NCI-H774 (cell line): ENCODE measurements around the gene TCF19.
A peak's percentile ranks its signal among the peaks of the same experiment; 100 is the strongest.
"Not testable (repeated sequence)": the region's sequence is repeated elsewhere in the genome, so short reads cannot be mapped to it uniquely, and the experiment has no call there.

Experiments used
- DNase-seq: peaks from one replicate; lab custom pipeline; 2025; lab: John Stamatoyannopoulos, UW

TCF19 gene

DNA sequence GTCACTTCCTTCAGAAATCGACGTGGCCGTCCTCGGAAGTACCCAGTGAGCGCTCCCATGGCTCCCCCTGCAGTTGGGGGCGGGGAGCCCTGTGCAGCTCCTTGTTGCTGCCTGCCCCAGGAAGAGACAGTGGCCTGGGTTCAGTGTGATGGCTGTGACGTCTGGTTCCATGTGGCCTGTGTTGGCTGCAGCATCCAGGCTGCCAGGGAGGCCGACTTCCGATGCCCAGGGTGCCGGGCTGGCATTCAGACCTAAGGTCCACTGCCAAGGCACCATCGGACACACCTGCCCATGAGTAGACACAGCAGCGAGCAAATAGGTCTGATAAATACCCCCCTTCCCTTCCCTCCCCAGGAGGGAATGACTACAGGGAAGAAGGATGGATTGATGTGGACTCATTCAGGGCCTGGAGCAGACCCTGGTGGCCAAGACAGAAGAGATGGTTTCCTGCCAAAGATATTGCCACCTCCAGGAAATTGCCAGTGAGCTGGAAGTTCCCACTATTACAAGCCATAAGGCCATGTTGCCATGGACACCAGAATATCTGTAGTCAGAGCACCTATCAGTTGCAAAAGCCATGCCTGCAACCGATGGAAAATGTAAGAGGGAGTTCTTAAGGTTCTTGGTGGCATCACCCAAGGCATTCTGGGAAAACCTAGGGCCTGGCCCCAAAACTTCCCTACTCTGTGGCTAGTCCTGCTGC is 4.2 kb downstream of the TCF19 start:
- no peak for DNase-seq

DNA sequence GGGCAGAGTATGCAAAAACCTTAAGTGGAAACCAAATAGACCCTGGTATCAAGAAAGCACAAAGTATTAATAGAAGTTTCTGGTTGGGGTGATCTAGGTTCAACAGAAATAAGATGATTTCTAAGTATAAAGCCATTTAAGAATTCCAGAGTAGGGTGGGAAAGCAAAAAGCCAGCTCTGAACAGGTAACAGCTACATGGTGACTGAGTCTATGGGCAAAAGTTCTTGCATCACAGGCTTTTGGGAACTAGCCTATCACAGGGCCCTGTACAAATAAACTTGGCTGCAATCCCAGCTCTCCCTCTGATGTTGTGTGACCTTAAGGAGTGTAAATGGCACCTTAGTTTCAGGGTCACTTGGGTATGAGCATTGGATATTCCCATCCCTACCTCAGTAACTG is 5.5 kb downstream of the TCF19 start:
- no peak for DNase-seq

- DNase-seq = not testable (repeated sequence)
Observed at GRCh38 chr6:31164475-31165063, 6.2 kb downstream of the TCF19 start.

- DNase-seq = not testable (repeated sequence)
Observed at GRCh38 chr6:31165064-31165832, 6.9 kb downstream of the TCF19 start.

DNA sequence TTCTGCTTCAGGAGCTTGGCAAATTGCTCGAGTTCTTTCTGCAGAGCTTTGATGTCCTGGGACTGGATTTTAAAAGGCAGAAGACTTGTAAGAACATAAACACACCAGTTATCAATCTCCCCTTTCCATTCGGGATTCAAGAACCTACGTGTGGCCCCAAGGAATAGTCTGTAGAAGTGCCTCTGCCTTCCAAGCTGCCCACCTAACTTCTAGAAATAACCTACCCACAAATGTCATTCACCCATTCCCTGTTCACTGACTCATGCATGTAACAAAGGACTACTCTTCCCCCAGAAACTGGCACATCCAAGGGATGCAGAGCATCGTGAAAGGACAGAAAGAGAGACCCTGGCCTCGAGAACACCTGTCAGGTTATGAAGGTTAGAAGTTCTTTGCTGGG is 7.6 kb downstream of the TCF19 start:
- no peak for DNase-seq

DNA sequence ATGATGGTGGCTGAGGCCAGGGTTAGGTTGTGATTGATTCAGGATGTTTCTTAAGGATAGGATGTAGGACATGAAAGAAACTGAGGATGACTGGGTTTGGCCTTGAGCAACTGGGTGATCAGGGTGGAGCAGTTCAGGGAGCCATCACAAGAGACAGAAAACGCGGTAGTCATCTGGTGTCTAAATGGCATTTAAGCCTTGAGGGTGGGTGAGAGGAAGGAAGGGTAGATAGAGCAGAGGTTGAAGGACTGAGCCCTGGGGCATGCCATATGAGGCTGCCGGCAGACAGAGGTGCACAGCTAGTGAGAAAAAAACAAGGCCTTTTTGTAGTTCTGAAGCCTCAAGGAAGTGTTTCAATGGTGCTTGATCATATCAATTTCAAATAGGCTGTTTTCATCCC is 10.2 kb downstream of the TCF19 start:
- no peak for DNase-seq

DNA sequence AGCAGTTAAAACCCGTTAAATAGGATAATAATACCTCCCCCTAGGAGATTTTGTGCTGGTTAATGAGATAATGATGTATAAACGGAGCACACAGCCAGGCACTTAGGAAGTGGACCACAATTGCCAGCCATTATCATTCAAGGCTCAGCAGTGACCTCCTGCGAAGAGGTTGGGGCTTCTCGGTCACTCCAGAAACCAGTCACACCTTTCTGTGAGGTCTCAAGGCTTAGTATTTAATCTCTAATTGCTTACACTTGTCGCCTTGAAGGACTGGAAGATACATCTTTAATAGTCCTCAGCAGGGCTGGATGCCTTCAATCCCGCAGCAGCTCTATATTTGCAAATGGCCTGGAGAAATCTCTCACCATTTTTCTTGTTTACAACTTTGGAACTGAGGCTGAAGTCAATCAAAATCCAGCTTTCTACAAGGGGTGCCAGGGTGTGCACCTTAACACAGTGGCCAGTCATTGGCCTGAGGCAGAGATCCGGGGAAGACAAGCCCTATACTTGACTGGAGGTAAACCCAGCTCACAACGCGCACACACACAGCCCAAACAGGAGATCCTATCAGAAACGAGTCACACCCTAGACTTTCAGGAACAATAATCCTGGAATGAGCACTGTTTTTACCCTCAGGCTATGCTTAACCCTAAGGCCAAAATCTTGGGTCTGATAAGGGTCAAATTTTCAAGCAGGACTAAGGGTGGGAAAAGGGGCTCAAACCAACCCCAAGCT is 10.9 kb downstream of the TCF19 start:
- DNase-seq = no peak

- DNase-seq = not testable (repeated sequence)
Observed at GRCh38 chr6:31169858-31170599, 11.6 kb downstream of the TCF19 start.

DNA sequence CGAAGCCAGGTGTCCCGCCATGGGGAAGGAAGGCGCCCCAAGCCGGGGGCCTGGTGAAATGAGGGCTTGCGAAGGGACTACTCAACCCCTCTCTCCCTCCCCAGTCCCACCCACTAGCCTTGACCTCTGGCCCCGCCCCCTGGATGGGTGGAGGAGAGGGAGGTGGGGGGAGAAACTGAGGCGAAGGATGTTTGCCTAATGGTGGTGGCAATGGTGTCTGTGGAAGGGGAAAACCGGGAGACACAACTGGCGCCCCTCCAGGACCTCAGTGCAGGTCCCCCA is 12.2 kb downstream of the TCF19 start, which contains the start of gene POU5F1:
TSS of gene POU5F1 (minus strand) at position 83 of the 282 bp plus-strand sequence. CDS start at position 21, 62 bp downstream.
- no peak for DNase-seq

GRCh38 chr6:31170987-31171671 is 12.7 kb downstream of the TCF19 start:
- DNase-seq = no peak

GRCh38 chr6:31171931-31172905 is 13.8 kb downstream of the TCF19 start:
- DNase-seq = no peak

- no peak for DNase-seq
Observed at GRCh38 chr6:31172973-31173384, 14.6 kb downstream of the TCF19 start.

DNA sequence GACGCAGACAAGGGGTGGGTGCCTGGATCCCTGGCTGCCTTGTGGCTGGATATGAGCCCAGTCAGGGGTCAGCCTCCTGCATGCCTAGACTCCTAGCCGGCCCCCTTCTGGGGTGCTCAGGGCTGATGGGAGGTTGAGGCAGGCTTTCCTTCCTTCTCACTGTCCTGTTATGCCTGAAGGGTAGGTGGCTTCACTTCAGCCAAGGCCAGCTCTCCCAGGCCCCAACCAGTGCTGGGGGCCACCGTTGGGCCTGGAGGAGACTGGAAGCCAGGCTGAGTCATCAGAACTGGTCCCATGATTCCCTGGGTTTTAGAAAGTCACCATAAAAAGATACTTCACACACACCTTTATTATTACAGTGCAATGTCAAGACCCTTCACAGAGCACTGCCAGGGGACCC is 15.0 kb downstream of the TCF19 start:
- DNase-seq = no peak

DNA sequence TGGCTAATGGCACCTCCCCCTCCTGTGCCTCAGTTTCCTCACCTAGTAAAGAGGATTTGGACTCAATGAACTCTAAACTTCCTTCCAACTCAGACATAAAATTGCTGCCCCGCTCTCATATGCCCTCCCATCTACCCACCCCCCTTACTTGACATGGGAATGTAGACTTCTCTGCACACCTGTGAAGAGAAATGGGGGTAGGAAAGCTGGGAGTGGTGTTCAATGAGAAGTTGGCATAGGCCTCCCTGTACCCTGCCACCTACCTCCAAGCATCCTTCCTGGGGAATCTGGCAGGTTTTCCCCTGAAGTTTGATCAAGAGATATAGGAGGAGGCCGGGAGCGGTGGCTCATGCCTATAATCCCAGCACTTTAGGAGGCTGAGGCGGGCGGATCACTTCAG is 16.0 kb downstream of the TCF19 start:
- DNase-seq = no peak

GRCh38 chr6:31175971-31176370 is 17.6 kb downstream of the TCF19 start:
- no peak for DNase-seq

DNA sequence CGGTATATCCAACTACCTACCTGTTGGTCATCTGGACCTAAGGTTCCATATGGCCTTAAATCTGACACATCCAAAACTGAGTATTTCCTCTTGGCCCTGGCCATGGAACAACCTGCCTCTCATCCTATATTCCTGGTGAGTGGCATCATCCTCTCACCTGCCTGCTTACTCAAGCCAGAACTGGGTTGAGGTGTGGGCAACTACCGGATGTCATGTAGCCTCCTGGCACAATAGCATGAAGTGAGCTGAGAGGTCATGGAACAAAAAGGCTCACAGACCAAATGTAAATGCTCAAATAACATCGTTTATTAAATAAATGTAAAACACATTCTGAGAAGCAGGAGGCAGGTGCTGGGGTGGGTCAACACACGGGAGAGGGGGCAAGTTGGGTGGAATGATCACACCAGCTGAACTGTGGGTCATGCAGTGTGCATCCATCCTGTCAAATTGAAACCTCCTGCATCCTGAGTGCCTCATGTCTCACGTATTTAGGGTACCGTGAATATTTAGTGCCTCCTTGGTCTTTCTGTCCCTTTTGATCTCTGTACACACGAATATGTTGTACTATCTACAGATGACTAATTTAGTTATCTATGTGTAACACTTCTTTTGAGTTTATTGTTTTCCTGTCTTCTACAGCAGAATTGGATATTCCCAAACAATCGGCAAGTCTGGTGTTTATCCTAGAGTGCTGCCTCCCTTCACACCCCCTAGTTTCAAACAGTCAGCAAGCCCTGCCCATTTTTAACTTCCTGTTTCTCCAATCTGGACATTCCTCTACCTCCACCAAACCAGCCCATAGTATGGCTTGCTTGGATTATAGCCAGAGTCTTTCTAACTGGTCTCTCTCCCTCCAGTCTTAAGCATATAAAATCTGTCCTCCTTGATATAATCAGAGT is 20.0 kb downstream of the TCF19 start:
- DNase-seq = peak; percentile 9

DNA sequence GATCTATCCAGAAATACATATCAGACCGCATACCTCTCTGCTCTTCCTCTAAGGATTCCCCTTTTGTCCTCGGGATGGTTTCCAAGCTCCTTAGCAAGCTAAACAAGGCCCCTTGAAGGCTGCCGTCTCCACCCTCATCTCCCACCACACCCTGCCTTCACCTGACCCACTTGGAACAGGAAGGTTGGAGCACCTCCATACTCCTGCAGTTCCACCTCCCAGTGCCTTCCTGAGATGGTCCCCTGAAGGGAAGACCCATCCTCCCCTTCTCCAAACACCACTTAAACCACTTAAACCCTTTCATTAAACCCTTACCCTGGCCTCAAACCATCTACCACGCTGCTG is 20.6 kb downstream of the TCF19 start:
- DNase-seq = no peak

DNA sequence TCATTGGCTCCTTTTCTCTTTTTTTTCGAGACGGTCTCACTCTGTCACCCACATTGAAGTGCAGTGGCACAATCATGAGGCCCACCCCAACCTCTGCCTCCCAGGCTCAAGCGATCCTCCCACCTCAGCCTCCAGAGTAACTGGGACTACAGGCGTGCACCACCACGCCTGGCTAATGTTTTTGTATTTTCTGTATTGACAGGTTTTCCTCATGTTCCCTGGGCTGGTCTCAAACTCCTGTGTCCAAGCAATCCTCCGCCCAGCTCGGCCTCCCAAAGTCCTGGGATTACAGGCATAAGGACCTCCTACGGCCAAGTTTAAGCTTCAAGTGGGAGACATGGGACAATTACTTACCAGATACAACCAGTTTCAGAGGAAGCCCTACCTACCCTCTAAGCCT is 21.5 kb downstream of the TCF19 start:
- no peak for DNase-seq

DNA sequence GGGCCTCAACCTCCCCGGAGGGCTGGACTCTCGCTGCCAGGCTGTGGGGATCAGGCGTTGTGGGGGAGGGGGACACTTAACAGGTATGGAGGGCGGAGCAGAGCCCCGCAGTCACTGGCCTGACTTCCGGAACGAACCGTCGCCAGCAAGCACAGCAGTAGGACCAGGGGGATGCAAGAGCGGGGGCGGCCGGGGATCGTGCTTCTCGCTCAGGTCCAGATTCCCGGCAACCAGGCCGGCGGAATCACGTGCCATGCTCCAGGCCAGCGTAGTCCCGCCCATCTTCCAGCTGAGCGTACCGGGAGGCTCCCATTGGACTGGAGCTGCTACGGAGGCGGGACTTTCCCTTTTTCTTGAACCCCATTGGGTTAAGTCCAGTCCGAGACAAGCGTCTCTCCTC is 22.1 kb downstream of the TCF19 start:
- DNase-seq = no peak
